HG02588 (cell line): ENCODE results near the gene CGB1.
A peak's percentile ranks its signal among the peaks of the same experiment; 100 is the strongest.

Experiments
- ATAC-seq: cut with Tn5 transposase; IDR thresholded peaks from one replicate; pipeline ENCODE4 v1.9.1; 2021; ENCODE audit warnings: mild to moderate bottlenecking, moderate library complexity; ENCODE audit not compliant: unreplicated experiment

Gene CGB1

GRCh38 chr19:48999481-49000325 lies 37.0 kb downstream of the CGB1 start:
- ATAC-seq: no peak

GRCh38 chr19:48997972-48998371 lies 38.7 kb downstream of the CGB1 start:
- ATAC-seq: no peak

GRCh38 chr19:48994035-48994386 lies 42.7 kb downstream of the CGB1 start:
- ATAC-seq: no peak

- peak; percentile 84 for ATAC-seq
Measured at GRCh38 chr19:48993175-48994034, 43.3 kb downstream of the CGB1 start, which contains the start of the genes GYS1 and RUVBL2. Gene GYS1, minus strand, starts transcription at chr19:48993309. Its CDS starts 197 bp downstream, at chr19:48993112. Gene RUVBL2, plus strand, starts transcription at chr19:48993887. Its CDS starts 25 bp downstream, at chr19:48993912.

- no peak for ATAC-seq
Measured at GRCh38 chr19:48992581-48993174, 44.0 kb downstream of the CGB1 start.

- ATAC-seq: no peak
Measured at GRCh38 chr19:48991873-48992580, 44.7 kb downstream of the CGB1 start.

GRCh38 chr19:48991011-48991609 lies 45.6 kb downstream of the CGB1 start:
- no peak for ATAC-seq

- no peak for ATAC-seq
Measured at GRCh38 chr19:48990400-48990799, 46.3 kb downstream of the CGB1 start.

GRCh38 chr19:48989701-48990291 lies 46.9 kb downstream of the CGB1 start:
- no peak for ATAC-seq

- ATAC-seq: no peak
Measured at GRCh38 chr19:48988860-48989259, 47.8 kb downstream of the CGB1 start.

- no peak for ATAC-seq
Measured at GRCh38 chr19:48988286-48988685, 48.4 kb downstream of the CGB1 start.

GRCh38 chr19:48987323-48987722 lies 49.4 kb downstream of the CGB1 start:
- no peak for ATAC-seq

GRCh38 chr19:48986211-48986610 lies 50.5 kb downstream of the CGB1 start:
- no peak for ATAC-seq

- ATAC-seq: no peak
Measured at GRCh38 chr19:48985711-48986110, 51.0 kb downstream of the CGB1 start.
